HCT116 (cell line): ENCODE data around the gene CORO6. TPM values are rescaled to one million over a fixed set of nuclear protein-coding genes. Genes with fewer than 3 reads are reported as not detected.

Experiments
- ATAC-seq: fragments of 200-7000 bp; cut with Tn5 transposase; 2 replicates; pipeline ENCODE4 v1.9.1; 2020; ENCODE audit warnings: mild to moderate bottlenecking, moderate library complexity
- BruUV-seq: library from RNA; stranded (reverse); fragments of 400-500 nt; replicated peaks from 2 replicates; lab custom pipeline; 2021; lab: Mats Ljungman, UMichigan
- CTCF ChIA-PET: fragments of 300-600 bp; sonication (Branson Sonifier 250); formaldehyde crosslinking; loops from one replicate; lab custom pipeline; 2021; ENCODE audit warnings: antibody characterized with exemption; lab: Charles Lee
- POLR2A ChIA-PET: fragments of 300-600, 350-600 bp; sonication (Branson Sonifier 250); formaldehyde crosslinking; loops from one replicate; lab custom pipeline; 2021; ENCODE audit warnings: antibody characterized with exemption; lab: Charles Lee
- RAD21 ChIA-PET, 2 experiments: fragments of 300-600 bp; sonication (Branson Sonifier 250); formaldehyde crosslinking; loops; one replicate each; lab custom pipeline; 2023; ENCODE audit warnings: low total read pairs in 2 of 2; ENCODE audit not compliant: uncharacterized antibody in 2 of 2, unreplicated experiment in 2 of 2, low non-redundant PET in 1 of 2; lab: Charles Lee
- DNase-seq: peaks from one replicate; pipeline ENCODE4 v3.0.0-alpha.2; 2010; ENCODE audit warnings: low read depth, low spot score
- H2AFZ ChIP-seq: fragments of 200-600 bp; shearing (Covaris generic), sonication (generic); 2 replicates; pipeline ENCODE4 v1.6.1; 2017; ENCODE audit warnings: low read depth, mixed run types, mixed read lengths, antibody characterized with exemption, low read length; ENCODE audit not compliant: poor library complexity, severe bottlenecking
- H3K27ac ChIP-seq: 2 replicates; pipeline ENCODE4 v1.5.1; 2012; ENCODE audit warnings: low read depth, low read length
- H3K27me3 ChIP-seq: fragments of 200-600 bp; sonication (generic); 2 replicates; pipeline ENCODE4 v1.6.1; 2016; ENCODE audit warnings: mixed run types, low read length, mixed read lengths; ENCODE audit not compliant: insufficient read depth
- H3K36me3 ChIP-seq, 2 experiments: fragments of 200-500 bp in 1 of 2; fragments of 200-600 bp in 1 of 2; sonication (Bioruptor generic) in 1 of 2; sonication (generic) in 1 of 2; 2 replicates each; pipeline versions ENCODE4 v1.5.1 to v1.6.1; 2014 to 2016; ENCODE audit warnings: low read length in 2 of 2, inconsistent platforms in 1 of 2, mixed read lengths in 1 of 2, mixed run types in 1 of 2; ENCODE audit not compliant: insufficient read depth in 2 of 2, control insufficient read depth in 1 of 2
- H3K4me1 ChIP-seq, 2 experiments: fragments of 200-600 bp in 1 of 2; sonication (generic) in 1 of 2; 2 replicates each; pipeline versions ENCODE4 v1.5.1 to v1.6.1; 2012 to 2017; ENCODE audit warnings: low read length in 2 of 2, inconsistent platforms in 1 of 2, mild to moderate bottlenecking in 1 of 2, mixed read lengths in 1 of 2, mixed run types in 1 of 2, moderate library complexity in 1 of 2; ENCODE audit not compliant: insufficient read depth in 2 of 2, control insufficient read depth in 1 of 2
- H3K4me2 ChIP-seq: fragments of 200-600 bp; sonication (generic); 2 replicates; pipeline ENCODE4 v1.6.1; 2017; ENCODE audit warnings: mixed run types, low read length, mixed read lengths
- H3K4me3 ChIP-seq, 2 experiments: fragments of 200-600 bp in 1 of 2; sonication (generic) in 1 of 2; replicated peaks in 1 of 2; 2 replicates each; pipeline ENCODE4 v1.5.1; 2011 to 2016; ENCODE audit warnings: low read length in 2 of 2, control low read depth in 1 of 2, low read depth in 1 of 2, mild to moderate bottlenecking in 1 of 2, mixed read lengths in 1 of 2, mixed run types in 1 of 2
- H3K79me2 ChIP-seq: fragments of 200-600 bp; sonication (generic); 2 replicates; pipeline ENCODE4 v1.6.1; 2017; ENCODE audit warnings: mild to moderate bottlenecking, mixed run types, low read length, moderate library complexity, mixed read lengths; ENCODE audit not compliant: insufficient read depth
- H3K9ac ChIP-seq: fragments of 200-600 bp; sonication (generic); 2 replicates; pipeline ENCODE4 v1.6.1; 2016; ENCODE audit warnings: low read length, mixed read lengths
- H3K9me2 ChIP-seq: fragments of 200-600 bp; sonication (generic), shearing (Covaris generic); 2 replicates; pipeline ENCODE4 v1.6.1; 2017; ENCODE audit warnings: mixed run types, mild to moderate bottlenecking, moderate library complexity; ENCODE audit not compliant: insufficient read depth
- H3K9me3 ChIP-seq, 2 experiments: fragments of 200-500 bp in 1 of 2; fragments of 200-600 bp in 1 of 2; sonication (Bioruptor generic) in 1 of 2; sonication (generic) in 1 of 2; 2 replicates each; pipeline ENCODE4 v1.6.1; 2014 to 2017; ENCODE audit warnings: low read length in 2 of 2, mixed read lengths in 2 of 2, inconsistent platforms in 1 of 2, low read depth in 1 of 2, mild to moderate bottlenecking in 1 of 2, mixed run types in 1 of 2, moderate library complexity in 1 of 2; ENCODE audit not compliant: control insufficient read depth in 1 of 2, insufficient read depth in 1 of 2
- H4K20me1 ChIP-seq: fragments of 200-600 bp; sonication (generic), shearing (Covaris generic); 2 replicates; pipeline ENCODE4 v1.6.1; 2017; ENCODE audit warnings: mixed run types, mild to moderate bottlenecking, moderate library complexity; ENCODE audit not compliant: insufficient read depth
- ATF3 ChIP-seq: IDR thresholded peaks from 2 replicates; pipeline ENCODE4 v1.6.1; 2012
- CTCF ChIP-seq, 3 experiments: fragments of 200-600 bp in 1 of 3; sonication (generic) in 1 of 3; IDR thresholded peaks in 2 of 3; conservative IDR thresholded peaks in 1 of 3; 2 replicates each; pipeline ENCODE4 v1.5.1; 2012 to 2017; ENCODE audit warnings: low read depth in 2 of 3, low read length in 2 of 3, antibody characterized with exemption in 1 of 3, borderline replicate concordance in 1 of 3, control low read depth in 1 of 3, mild to moderate bottlenecking in 1 of 3, mixed read lengths in 1 of 3, mixed run types in 1 of 3, moderate library complexity in 1 of 3; ENCODE audit not compliant: insufficient read depth in 1 of 3
- EGR1 ChIP-seq: IDR thresholded peaks from 2 replicates; pipeline ENCODE4 v1.6.1; 2012; ENCODE audit warnings: low read depth
- ELF1 ChIP-seq: IDR thresholded peaks from 2 replicates; pipeline ENCODE4 v1.6.1; 2012; ENCODE audit warnings: low read depth, borderline replicate concordance
- FOSL1 ChIP-seq: IDR thresholded peaks from 2 replicates; pipeline ENCODE4 v1.6.1; 2012; ENCODE audit warnings: low read depth
- POLR2A ChIP-seq: IDR thresholded peaks from 2 replicates; pipeline ENCODE4 v1.7.0; 2011; ENCODE audit warnings: borderline replicate concordance; ENCODE audit not compliant: insufficient read depth, insufficient read length; ENCODE audit errors: extremely low read depth
- POLR2AphosphoS5 ChIP-seq: IDR thresholded peaks from 2 replicates; pipeline ENCODE4 v1.6.1; 2011; ENCODE audit warnings: mild to moderate bottlenecking, low read depth, low read length, moderate library complexity
- REST ChIP-seq: IDR thresholded peaks from 2 replicates; pipeline ENCODE4 v1.6.1; 2012; ENCODE audit warnings: low read depth
- YY1 ChIP-seq: IDR thresholded peaks from 2 replicates; pipeline ENCODE4 v1.6.1; 2011; ENCODE audit warnings: low read length, low read depth, moderate library complexity, mild to moderate bottlenecking; ENCODE audit not compliant: insufficient replicate concordance; ENCODE audit errors: extremely low read depth
- ZBTB33 ChIP-seq: IDR thresholded peaks from 2 replicates; pipeline ENCODE4 v1.6.1; 2011; ENCODE audit warnings: mild to moderate bottlenecking, low read length, moderate library complexity; ENCODE audit not compliant: insufficient replicate concordance; ENCODE audit errors: extremely low read depth
- intact Hi-C: fragments of 100-400 bp; cut with micrococcal nuclease; formaldehyde crosslinking; loops from 2 replicates; pipeline ENCODE4 v1.10.0; 2022
- total RNA-seq: library from RNA; stranded (reverse); gene quantifications from one replicate; pipeline ENCODE4 v1.2.1, GENCODE V29; 2021; ENCODE audit not compliant: unreplicated experiment

The CORO6 gene
- total RNA-seq, 1 experiment from 2014 or later = 8.7 TPM

GRCh38 chr17:29655323-29655722, 32.6 kb upstream of the CORO6 start:
- no peak for DNase-seq
- Histone ChIP-seq H3K79me2 (no peaks in the 10 kb centered on the region), H4K20me1 (no peaks in the 10 kb centered on the region), H3K27ac (no peak overlapping the region), H3K27me3 (no peaks in the 10 kb centered on the region), H3K9ac (no peak overlapping the region), H3K4me2 (peak overlapping the region; percentile 53), H3K36me3 (no peaks in the 10 kb centered on the region), H2AFZ (no peak overlapping the region), H3K4me3 (no peak overlapping the region), H3K4me1 (peaks cover 8 to 13% of the 10 kb centered on the region in 2 experiments; a peak in 3 of 4 replicates), H3K9me3 (no peaks in the 10 kb centered on the region), H3K9me2 (no peaks in the 10 kb centered on the region)
- ATAC-seq = peak; percentile 50; the same call in 1 of the 2 replicates
- TF ChIP-seq ATF3 (no peak), FOSL1 (no peak), CTCF (IDR thresholded peaks at IDR 0.05 in 2 of 3, conservative IDR thresholded peaks at IDR 0.05 in 1 of 3; ENCODE audit: borderline replicate concordance in 1 of 3, insufficient read depth in 1 of 3, low read depth in 2 of 3, low read length in 2 of 3) (no peak), ELF1 (no peak), POLR2A (no peak), EGR1 (no peak), POLR2AphosphoS5 (no peak), REST (no peak), ZBTB33 (no peak), YY1 (no peak)
- ChIA-PET CTCF (interaction anchor here (2.6 to 2.7 kb wide), 2 partner anchors 16 to 438 kb away, joined by 8 to 10 read pairs; no protein-coding TSS in a partner anchor), RAD21 (no interaction called here), POLR2A (interaction anchor here (1.4 kb wide), 1 partner anchor 10 kb away, joined by 3 read pairs; no protein-coding TSS in a partner anchor)
- no TSS peak for BruUV-seq
- intact Hi-C loops = no loop called here
